Neural cell (in vitro differentiated cells): ENCODE measurements around the gene UMOD.

ENCODE experiments used
- EZH2 ChIP-seq: fragments of 200-600, 300-800 bp; shearing (Covaris generic), sonication (generic); IDR thresholded peaks from 2 replicates; pipeline ENCODE4 v1.6.1; 2014; ENCODE audit warnings: antibody characterized with exemption, low read length, borderline replicate concordance, mild to moderate bottlenecking; ENCODE audit not compliant: insufficient read depth, poor library complexity, severe bottlenecking
- POLR2AphosphoS5 ChIP-seq: IDR thresholded peaks from 2 replicates; pipeline ENCODE4 v1.6.1; 2012
- RAD21 ChIP-seq: fragments of 450-650 bp; conservative IDR thresholded peaks from 2 replicates; pipeline ENCODE4 v1.6.1; 2014; ENCODE audit warnings: antibody characterized with exemption, mild to moderate bottlenecking, moderate library complexity
- SMC3 ChIP-seq: fragments of 450-650 bp; conservative IDR thresholded peaks from 2 replicates; pipeline ENCODE4 v1.6.1; 2014; ENCODE audit warnings: antibody characterized with exemption, mild to moderate bottlenecking, moderate library complexity; ENCODE audit not compliant: poor library complexity
- TF ChIP-seq, protein P1 (sequence below): fragments of 450-650 bp; IDR thresholded peaks from 2 replicates; pipeline ENCODE4 v1.5.1; 2014; ENCODE audit warnings: antibody characterized with exemption, mild to moderate bottlenecking, moderate library complexity; ENCODE audit not compliant: poor library complexity, severe bottlenecking
- TF ChIP-seq, protein P2 (sequence below): IDR thresholded peaks from 2 replicates; pipeline ENCODE4 v1.6.1; 2012; ENCODE audit warnings: borderline replicate concordance

DNA sequence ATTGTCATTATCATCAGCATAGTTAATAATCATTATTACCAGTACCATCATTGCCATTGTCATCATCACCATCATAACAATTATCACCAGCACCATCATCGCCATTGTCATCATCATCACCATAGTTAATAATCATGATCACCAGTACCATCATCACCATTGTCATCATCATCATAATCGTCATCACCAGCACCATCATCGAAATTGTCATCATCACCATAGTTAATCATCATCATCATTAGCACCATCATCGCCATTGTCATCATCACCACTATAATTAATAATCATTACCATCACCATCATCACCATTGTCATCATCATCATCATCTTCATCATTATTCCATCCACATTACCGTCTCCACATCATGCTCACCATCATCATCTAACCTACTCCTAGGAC, 38.5 kb upstream of the UMOD start:
- TF ChIP-seq, protein P1, sequence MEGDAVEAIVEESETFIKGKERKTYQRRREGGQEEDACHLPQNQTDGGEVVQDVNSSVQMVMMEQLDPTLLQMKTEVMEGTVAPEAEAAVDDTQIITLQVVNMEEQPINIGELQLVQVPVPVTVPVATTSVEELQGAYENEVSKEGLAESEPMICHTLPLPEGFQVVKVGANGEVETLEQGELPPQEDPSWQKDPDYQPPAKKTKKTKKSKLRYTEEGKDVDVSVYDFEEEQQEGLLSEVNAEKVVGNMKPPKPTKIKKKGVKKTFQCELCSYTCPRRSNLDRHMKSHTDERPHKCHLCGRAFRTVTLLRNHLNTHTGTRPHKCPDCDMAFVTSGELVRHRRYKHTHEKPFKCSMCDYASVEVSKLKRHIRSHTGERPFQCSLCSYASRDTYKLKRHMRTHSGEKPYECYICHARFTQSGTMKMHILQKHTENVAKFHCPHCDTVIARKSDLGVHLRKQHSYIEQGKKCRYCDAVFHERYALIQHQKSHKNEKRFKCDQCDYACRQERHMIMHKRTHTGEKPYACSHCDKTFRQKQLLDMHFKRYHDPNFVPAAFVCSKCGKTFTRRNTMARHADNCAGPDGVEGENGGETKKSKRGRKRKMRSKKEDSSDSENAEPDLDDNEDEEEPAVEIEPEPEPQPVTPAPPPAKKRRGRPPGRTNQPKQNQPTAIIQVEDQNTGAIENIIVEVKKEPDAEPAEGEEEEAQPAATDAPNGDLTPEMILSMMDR, result no peak
- no peak for TF ChIP-seq POLR2AphosphoS5
- TF ChIP-seq RAD21, result no peak
- TF ChIP-seq, protein P2, sequence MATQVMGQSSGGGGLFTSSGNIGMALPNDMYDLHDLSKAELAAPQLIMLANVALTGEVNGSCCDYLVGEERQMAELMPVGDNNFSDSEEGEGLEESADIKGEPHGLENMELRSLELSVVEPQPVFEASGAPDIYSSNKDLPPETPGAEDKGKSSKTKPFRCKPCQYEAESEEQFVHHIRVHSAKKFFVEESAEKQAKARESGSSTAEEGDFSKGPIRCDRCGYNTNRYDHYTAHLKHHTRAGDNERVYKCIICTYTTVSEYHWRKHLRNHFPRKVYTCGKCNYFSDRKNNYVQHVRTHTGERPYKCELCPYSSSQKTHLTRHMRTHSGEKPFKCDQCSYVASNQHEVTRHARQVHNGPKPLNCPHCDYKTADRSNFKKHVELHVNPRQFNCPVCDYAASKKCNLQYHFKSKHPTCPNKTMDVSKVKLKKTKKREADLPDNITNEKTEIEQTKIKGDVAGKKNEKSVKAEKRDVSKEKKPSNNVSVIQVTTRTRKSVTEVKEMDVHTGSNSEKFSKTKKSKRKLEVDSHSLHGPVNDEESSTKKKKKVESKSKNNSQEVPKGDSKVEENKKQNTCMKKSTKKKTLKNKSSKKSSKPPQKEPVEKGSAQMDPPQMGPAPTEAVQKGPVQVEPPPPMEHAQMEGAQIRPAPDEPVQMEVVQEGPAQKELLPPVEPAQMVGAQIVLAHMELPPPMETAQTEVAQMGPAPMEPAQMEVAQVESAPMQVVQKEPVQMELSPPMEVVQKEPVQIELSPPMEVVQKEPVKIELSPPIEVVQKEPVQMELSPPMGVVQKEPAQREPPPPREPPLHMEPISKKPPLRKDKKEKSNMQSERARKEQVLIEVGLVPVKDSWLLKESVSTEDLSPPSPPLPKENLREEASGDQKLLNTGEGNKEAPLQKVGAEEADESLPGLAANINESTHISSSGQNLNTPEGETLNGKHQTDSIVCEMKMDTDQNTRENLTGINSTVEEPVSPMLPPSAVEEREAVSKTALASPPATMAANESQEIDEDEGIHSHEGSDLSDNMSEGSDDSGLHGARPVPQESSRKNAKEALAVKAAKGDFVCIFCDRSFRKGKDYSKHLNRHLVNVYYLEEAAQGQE, result no peak
- TF ChIP-seq SMC3, result no peak
- no peak for TF ChIP-seq EZH2
